ENCODE data around the gene CFAP410.

Gene CFAP410

DNA sequence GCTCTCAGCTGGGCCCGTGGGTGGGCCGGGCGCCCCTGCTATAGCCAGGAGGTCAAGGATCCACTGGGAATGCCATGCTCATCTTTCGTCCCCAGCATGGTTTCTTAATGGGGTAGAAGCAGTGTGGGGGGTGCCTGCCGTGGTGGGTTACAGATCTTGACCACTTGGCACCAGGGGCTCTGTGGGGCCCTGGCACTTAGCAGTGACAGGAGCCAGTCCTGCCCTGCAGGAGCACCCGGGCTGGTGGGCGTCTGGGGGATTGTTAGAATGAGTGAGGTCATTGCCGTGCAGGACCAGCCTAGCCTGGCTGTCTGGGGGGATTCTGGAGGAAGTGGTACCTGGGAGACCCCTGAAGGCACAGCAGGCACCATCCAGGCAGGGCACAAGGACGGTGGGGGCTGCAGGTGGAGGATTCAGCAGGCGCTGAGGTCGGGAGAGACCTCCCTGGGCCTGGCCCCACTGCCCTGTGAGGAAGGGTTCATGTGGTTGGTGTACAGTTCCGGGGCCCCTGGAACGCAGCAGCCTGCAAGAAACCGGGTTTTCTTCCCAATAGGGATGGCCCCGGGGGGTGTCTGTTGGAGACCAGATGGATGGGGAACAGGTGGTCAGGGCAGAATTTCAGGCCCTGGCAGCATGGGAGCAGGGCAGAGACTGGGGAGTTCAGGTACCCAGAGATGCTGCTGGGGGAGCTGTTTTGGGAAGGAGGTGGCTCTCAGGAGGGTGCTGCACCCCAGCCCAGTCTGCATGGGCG, 48.7 kb downstream of the CFAP410 start:
- no peak for TF ChIP-seq CTCF (IDR thresholded peaks at IDR 0.05; ENCODE audit: low read length, missing control alignments)
- no peak overlapping the region for H3K4me3 ChIP-seq (replicated peaks; ENCODE audit: low read depth, low read length)

DNA sequence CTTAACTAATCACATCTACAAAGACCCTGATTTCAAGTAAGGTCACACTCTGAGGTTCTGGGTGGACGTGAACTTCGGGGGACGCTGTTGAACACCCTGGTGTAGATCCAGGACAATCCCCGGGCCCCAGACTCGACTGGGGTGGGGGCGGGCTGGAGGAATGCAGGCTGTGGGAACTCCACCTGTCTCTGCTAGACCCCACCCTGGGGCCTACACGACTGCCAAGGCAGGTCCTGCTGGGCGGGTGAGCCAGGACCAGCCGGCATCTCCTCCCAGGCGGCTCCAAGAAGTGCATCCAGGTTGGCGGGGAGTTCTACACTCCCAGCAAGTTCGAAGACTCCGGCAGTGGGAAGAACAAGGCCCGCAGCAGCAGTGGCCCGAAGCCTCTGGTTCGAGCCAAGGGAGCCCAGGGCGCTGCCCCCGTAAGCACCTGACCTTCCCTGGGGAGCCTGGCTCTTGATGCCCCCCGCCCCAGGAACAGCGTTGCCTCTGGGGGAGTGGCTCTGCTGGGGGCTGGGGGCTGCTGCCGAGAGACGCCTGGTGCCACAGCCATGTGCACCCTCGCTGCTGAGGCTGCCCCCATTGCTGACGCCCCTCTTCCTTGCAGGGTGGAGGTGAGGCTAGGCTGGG, 49.7 kb downstream of the CFAP410 start:
- no peak for DNase-seq (ENCODE audit: low read depth)
- no peak for TF ChIP-seq CTCF (IDR thresholded peaks at IDR 0.05; ENCODE audit: low read length, missing control alignments)
- H3K4me3 ChIP-seq (replicated peaks; ENCODE audit: low read depth, low read length), result no peak overlapping the region

More for the DNA sequence above, 48.7 kb downstream of the CFAP410 start:
- no peak for DNase-seq (ENCODE audit: low read depth)

DNA sequence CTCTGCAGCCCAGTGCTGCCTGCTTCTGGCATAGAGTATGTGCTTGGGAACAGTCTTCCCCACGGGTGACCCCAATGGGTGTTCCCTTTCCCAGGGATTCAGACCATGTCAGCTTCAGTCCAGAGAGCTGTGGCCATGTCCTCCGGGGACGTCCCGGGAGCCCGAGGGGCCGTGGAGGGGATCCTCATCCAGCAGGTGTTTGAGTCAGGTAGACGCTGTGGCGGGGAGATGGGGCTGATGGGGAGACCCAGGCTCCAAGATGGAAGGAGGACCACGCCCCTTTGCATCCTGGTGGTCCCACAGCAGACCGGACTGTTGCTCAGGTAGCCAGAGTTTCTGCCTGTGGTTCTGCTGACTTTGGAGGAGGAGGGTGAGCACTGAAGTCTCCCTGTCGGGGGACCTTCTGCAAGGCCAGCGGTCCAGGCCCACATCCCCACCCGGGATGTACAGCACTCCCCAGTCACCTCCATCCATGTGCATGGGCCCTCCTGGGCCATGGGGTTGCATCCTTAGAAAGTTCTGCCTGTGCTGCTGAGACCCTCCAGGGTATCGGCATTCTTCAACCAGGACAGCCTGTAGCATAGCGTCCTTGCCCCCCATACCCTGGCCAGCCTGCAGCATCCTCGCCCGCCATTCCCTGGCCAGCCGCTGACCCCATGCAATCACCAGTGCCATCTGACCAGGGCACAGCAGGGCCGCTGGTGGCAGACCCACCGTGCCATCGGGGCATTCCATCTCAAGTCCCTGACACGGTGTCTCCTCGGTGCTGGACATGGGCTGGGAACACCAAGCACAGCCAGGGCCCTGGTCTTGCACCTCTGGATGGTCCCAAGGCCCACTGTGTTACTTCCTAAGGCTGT, 50.7 kb downstream of the CFAP410 start:
- no peak for TF ChIP-seq CTCF (IDR thresholded peaks at IDR 0.05; ENCODE audit: low read length, missing control alignments)
- DNase-seq (ENCODE audit: low read depth), result no peak
- H3K4me3 ChIP-seq (replicated peaks; ENCODE audit: low read depth, low read length), result no peak overlapping the region

DNA sequence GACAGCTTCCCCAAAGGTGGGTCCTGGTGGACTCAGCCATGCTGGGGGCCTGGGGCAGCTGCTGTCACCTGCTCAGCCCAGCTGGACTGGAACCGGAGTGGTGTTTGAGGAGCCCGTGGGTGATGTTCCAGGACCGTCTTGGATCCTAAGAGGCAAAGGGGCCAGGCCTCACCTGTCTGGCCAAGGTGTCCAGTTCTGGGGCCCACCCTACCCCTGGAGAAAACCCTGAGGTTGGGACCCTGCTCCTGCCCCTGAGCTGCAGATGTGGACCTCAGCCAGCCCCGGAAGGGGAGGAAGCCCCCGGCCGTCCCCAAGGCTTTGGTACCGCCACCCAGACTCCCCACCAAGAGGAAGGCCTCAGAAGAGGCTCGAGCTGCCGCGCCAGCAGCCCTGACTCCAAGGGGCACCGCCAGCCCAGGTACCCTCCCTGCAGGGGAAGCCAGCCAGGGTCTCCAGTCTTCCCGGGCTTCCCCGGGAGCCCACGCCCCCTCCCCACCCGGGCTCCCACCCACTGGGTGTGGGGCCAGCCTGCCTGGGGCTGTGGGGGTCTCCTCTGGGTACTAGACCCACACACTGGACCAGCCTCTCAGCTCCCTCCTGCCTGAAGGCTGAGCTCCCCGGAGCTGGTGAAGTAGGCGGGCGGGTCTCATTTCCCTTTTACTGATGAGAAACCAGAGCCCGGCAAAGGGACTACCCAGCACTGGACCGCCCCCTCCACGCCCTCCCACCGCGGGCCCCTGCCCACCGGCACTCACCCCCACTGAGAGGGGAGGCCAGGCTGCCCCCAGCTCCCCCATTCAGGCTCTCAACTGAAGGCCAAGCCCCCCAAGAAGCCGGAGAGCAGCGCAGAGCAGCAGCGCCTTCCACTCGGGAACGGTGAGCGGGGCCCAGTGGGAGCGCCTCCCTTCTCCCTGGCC, 52.2 kb downstream of the CFAP410 start:
- no peak for DNase-seq (ENCODE audit: low read depth)

GRCh38 chr21:44286086-44286715, 53.0 kb downstream of the CFAP410 start:
- DNase-seq (ENCODE audit: low read depth), result no peak
- H3K4me3 ChIP-seq (replicated peaks; ENCODE audit: low read depth, low read length), result no peak overlapping the region
- TF ChIP-seq CTCF (IDR thresholded peaks at IDR 0.05; ENCODE audit: low read length, missing control alignments), result no peak

More for the DNA sequence above, 52.2 kb downstream of the CFAP410 start:
- no peak overlapping the region for H3K4me3 ChIP-seq (replicated peaks; ENCODE audit: low read depth, low read length)
- no peak for TF ChIP-seq CTCF (IDR thresholded peaks at IDR 0.05; ENCODE audit: low read length, missing control alignments)

Data from fibroblast of pulmonary artery (primary cell).